GM19372 (cell line): ENCODE measurements around the gene ETFA.
"Not testable (repeated sequence)": the region's sequence is repeated elsewhere in the genome, so short reads cannot be mapped to it uniquely, and the experiment has no call there.

Experiments
- ATAC-seq: cut with Tn5 transposase; IDR thresholded peaks from one replicate; pipeline ENCODE4 v1.9.1; 2021; ENCODE audit warnings: mild to moderate bottlenecking, low read depth, moderate library complexity; ENCODE audit not compliant: unreplicated experiment

ETFA gene

GRCh38 chr15:76285241-76285825, 25.9 kb downstream of the ETFA start:
- ATAC-seq = no peak

DNA sequence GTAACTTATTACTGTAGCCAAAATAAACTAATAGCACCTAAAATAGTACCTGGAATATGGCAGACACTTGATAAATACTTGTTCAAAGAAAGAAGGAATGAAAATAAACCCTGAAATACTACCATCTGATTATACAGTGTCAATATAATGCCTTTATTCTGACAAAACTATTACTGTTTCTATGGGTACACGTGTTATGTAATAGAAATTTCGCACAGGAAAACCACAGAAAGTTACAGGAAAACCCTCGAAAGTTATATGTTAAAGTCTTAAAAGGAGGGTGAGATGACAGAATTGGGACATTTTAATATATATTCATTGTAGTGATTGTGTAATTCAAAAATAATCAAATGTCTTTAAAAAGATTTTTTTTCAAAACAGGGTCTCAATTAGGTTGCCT, 28.8 kb downstream of the ETFA start:
- no peak for ATAC-seq

GRCh38 chr15:76278651-76279050, 32.6 kb downstream of the ETFA start:
- ATAC-seq = no peak

- ATAC-seq = no peak
Measured at GRCh38 chr15:76274821-76275220, 36.4 kb downstream of the ETFA start.

GRCh38 chr15:76274226-76274625, 37.0 kb downstream of the ETFA start:
- ATAC-seq = no peak

GRCh38 chr15:76270876-76271275, 40.4 kb downstream of the ETFA start:
- ATAC-seq = no peak

GRCh38 chr15:76267077-76267476, 44.2 kb downstream of the ETFA start:
- ATAC-seq = no peak

DNA sequence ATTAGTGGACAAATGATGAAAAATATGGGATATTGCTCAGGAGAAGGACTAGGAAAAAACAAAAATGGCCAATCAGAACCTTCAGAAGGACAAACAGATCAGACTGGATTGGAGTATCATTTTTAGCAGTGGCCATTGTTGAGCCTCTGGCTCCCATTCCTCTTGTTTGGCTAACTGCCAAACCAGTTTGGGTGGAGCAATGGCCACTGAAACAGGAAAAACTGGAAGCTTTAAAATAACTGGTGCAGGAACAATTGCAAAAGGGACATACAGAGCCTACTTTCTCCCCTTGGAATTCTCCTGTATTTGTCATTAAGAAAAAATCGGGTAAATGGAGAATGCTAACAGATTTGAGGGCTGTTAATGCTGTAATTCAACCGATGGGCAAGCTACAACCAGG, 45.5 kb downstream of the ETFA start:
- not testable (repeated sequence) for ATAC-seq

- ATAC-seq = no peak
Measured at GRCh38 chr15:76260246-76260938, 50.9 kb downstream of the ETFA start.

GRCh38 chr15:76259392-76259791, 51.9 kb downstream of the ETFA start:
- no peak for ATAC-seq

DNA sequence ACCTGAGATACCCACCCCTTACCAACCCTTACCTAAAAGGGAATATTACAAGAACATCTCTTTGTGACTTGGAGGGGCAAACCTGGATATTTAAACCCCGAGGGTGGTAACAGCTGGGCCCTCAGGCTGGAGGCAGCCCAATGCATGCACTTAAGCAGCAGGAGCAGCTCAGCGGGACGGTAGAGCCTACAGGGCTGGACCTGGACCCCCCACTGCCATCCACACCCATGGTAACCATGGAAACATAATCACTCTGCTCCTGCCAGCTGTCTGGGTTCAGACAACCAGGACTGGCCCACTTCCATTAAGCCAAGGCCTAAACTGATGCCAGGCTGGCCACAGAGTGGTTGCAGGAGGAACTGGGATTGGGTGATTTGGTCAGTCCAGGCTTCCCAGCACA, 52.8 kb downstream of the ETFA start:
- no peak for ATAC-seq

DNA sequence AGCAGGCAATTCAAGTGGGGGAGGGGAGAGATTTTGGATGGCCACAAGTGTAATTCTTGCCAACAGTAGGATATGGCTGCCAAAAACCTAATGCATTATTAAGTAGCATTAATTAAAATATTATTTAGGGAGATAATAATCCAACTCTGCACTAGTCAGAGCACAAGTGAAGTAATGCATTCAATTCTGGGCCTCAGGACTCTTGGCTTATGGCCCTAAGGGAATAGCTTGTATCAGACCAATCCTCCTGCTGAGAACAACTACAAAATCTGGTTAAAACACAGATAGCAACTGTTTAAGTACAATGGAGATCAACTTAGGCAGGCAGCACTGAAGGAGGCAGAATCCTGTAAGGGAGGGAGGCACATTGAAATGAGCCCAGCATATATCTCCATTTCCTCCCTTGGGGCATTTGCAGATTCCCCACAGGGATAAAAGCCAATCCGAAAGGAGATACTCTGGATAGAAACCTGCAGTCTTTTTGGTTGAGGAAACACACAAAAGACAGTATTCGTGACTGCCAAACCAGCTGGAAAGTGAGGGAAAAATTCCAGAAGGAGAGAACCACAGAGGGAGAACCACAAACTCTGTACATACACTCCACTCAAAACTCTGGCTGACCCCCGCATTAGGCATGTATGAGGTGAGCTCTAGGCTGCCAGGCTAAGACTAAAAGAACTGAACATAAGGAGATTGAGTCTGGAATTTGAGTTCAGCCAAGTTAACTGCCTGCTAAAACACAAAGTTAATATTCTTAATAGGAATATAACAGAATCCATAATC, 57.4 kb downstream of the ETFA start:
- ATAC-seq = no peak

DNA sequence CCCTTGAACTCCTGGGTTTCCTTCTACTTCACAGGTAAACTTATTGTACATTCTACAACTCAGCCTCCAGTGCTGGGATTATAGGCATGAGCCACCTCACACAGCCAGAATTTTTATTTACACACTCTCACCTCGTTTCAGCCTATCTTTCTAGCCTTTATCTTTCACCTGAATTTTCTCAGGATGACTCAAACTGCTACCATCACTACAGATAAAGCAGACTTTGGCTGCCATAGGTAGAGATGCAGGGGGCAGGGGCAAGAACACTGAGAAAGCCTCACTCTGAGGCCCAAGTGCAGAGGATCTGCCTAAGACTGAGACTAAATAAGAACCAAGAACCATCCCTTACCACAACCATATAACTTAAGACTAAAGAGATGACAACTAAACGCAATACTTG, 59.0 kb downstream of the ETFA start:
- ATAC-seq = no peak

- no peak for ATAC-seq
Measured at GRCh38 chr15:76251717-76252116, 59.6 kb downstream of the ETFA start.

DNA sequence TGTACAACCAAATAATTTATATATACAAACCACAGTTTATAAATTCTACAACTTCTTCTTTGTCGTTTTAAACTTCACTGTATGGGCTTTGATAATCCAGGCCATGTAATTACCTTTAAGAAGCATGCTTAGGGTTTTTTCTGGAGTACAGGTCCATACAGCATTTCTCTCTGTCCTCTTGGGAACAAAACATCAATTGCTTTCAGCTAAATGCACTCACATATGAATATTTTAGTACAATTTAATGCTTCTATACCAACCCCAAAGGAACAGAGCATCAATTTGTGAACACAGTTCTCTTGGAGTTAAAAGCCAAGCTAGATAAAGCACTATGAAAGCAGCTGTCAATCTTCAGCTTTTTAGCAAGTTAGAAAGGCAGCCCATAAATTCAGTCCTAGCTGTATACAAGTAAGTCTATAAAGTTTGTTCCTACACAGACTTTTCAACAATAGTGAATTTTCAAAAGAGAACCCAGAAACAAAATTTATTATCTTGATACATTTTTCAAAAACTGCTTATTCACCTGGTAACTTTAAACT, 66.1 kb downstream of the ETFA start:
- ATAC-seq = no peak

DNA sequence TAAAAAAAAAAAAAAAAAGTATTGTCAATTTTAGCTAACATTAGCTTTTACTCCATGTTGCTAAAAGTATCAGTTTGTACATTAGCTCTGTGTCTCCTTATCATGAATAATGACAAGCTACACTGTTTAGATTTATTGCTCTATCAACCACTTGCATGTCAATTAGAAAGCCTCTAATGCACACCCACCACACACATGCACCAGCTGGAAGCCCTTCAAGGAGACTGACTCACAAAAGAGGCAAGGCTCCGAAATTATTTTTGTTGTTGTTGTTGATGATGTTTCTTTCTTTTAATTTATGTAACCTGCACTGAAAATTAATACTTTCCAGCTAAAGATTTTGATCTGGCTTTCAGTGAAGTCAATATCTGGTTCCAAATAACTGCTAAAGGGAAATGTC, 71.5 kb downstream of the ETFA start:
- ATAC-seq = no peak

GRCh38 chr15:76236350-76236749, 74.9 kb downstream of the ETFA start:
- ATAC-seq = no peak

DNA sequence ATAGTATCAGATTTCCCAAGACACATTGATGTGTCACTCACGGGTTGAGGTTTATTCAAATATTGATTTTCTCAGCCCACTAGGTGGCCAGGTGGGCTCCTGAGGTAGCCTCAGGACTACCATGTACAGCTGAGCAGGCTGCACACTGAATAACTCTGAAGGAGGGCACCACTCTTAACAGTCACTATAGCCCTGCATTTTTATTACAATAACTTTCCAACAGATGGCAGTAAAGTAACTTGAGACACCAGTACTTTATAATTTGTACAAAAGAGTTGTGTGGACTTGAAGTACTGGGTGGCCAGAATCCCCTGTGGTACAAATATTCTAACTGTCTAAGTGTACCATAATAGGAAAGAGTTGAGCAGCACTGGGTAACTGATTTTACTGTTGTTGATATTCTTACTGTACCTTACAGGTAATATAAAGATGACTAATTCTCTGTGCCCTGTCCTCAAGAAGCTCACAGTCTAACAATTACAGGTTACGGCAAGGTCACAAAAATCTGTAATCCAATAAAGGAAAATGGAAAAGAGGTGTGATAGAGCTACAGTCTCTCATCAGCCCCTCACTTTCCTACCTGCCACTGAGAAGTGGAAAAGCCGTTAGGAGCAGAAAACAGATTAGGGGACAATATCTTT, 76.0 kb downstream of the ETFA start:
- ATAC-seq = no peak

DNA sequence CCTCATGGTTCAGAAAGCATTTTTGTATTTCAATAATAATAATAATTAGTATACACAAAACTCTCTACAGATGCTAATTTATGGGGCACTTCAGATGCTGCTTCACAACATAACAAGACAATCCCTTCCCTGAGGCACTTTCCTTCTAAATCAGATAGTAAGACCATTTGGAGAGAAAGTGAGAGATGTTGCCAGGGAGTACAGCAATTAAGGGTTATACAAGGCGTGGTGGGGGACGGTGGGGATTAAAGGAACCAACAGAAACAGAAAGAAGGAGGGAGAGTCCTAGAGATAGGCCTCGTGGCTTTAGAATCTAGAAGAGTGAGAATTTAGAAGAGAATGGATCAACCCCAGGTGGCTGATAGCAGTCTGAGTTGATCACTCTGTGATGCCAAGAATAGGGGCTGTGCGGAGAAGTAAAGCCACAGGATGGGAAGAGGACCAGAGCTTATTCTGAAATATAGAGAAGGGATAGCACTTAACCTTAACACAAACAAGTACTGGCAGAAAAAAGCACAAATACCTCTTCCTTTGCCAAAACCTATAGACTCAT, 76.9 kb downstream of the ETFA start:
- ATAC-seq = no peak

GRCh38 chr15:76233921-76234320, 77.3 kb downstream of the ETFA start:
- ATAC-seq = no peak

- ATAC-seq = no peak
Measured at GRCh38 chr15:76229266-76229665, 82.0 kb downstream of the ETFA start.
